Dendritic cell treated with granulocyte-macrophage colony-stimulating factor and Interleukin-4, amounts not matched to agents 40 ng/mL and 50 ng/mL, for 4 days (primary cell): ENCODE measurements around the gene MPIG6B.

Experiments
- H3K27ac Mint-ChIP-seq: one replicate; pipeline ENCODE4 v1.8.0; 2022; ENCODE audit warnings: mild to moderate bottlenecking, mixed read lengths
- H3K27me3 Mint-ChIP-seq: one replicate; pipeline ENCODE4 v1.8.0; 2022; ENCODE audit warnings: mild to moderate bottlenecking, mixed read lengths
- H3K36me3 Mint-ChIP-seq: one replicate; pipeline ENCODE4 v1.8.0; 2022; ENCODE audit warnings: low read depth, mixed read lengths
- H3K4me1 Mint-ChIP-seq: one replicate; pipeline ENCODE4 v1.8.0; 2022; ENCODE audit warnings: low read depth, mixed read lengths
- H3K4me3 Mint-ChIP-seq: one replicate; pipeline ENCODE4 v1.8.0; 2022; ENCODE audit warnings: mild to moderate bottlenecking, moderate library complexity, mixed read lengths
- H3K9me3 Mint-ChIP-seq: one replicate; pipeline ENCODE4 v1.8.0; 2022; ENCODE audit warnings: mixed read lengths
- intact Hi-C: fragments of 100-400 bp; cut with micrococcal nuclease; formaldehyde crosslinking; loops from one replicate; pipeline ENCODE4 v1.15.0; 2022

The MPIG6B gene

GRCh38 chr6:31744422-31744821 is 21.2 kb downstream of the MPIG6B start:
- intact Hi-C loops: no loop called here
- Mint-ChIP-seq H3K9me3 (no peaks in the 10 kb centered on the region), H3K4me3 (no peak overlapping the region), H3K4me1 (peaks cover 37% of the 10 kb centered on the region), H3K27ac (peak overlapping the region; percentile 31), H3K36me3 (peaks cover 60% of the 10 kb centered on the region), H3K27me3 (no peaks in the 10 kb centered on the region)

GRCh38 chr6:31749301-31750036 is 26.3 kb downstream of the MPIG6B start:
- no peak overlapping the region for H3K27ac Mint-ChIP-seq
- peaks cover 28% of the 10 kb centered on the region for H3K36me3 Mint-ChIP-seq
- no peaks in the 10 kb centered on the region for H3K9me3 Mint-ChIP-seq
- intact Hi-C loops: no loop called here
- no peak overlapping the region for H3K4me3 Mint-ChIP-seq
- peaks cover 6% of the 10 kb centered on the region for H3K4me1 Mint-ChIP-seq
- no peaks in the 10 kb centered on the region for H3K27me3 Mint-ChIP-seq

GRCh38 chr6:31750411-31751022 is 27.3 kb downstream of the MPIG6B start:
- Mint-ChIP-seq H3K4me1 (peaks cover 5% of the 10 kb centered on the region), H3K27me3 (no peaks in the 10 kb centered on the region), H3K9me3 (no peaks in the 10 kb centered on the region), H3K36me3 (peaks cover 22% of the 10 kb centered on the region), H3K4me3 (no peak overlapping the region), H3K27ac (no peak overlapping the region)
- intact Hi-C loops: no loop called here

DNA sequence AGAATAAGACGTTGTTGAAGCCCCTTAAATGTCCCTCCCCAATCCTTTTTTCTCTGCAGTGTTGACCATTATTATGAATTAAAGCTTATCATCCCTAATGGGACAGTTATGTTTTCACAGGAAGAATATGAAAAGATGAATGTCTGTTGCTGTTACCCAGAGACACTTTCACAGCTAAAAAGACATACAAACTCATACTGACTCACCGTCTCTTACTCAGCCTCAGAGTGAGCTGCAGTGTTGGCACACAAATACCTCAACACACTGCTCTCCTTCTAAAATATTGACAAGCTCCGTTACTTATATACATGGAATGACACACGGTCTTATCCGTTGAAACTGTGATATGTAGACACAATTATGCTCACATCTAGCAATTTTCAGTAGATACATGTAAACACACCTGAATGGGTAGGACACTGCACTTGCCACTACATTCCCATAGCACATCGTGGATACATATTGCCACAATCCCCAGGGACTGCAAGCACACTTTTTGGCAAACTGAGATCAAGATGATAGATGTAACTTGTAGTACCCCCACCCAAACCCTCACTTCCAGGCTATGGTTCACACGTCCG is 29.7 kb downstream of the MPIG6B start:
- H3K4me1 Mint-ChIP-seq: no peaks in the 10 kb centered on the region
- no peak overlapping the region for H3K4me3 Mint-ChIP-seq
- H3K27ac Mint-ChIP-seq: no peak overlapping the region
- no peaks in the 10 kb centered on the region for H3K9me3 Mint-ChIP-seq
- intact Hi-C loops: no loop called here
- peaks cover under 1% of the 10 kb centered on the region for H3K36me3 Mint-ChIP-seq
- H3K27me3 Mint-ChIP-seq: no peaks in the 10 kb centered on the region

DNA sequence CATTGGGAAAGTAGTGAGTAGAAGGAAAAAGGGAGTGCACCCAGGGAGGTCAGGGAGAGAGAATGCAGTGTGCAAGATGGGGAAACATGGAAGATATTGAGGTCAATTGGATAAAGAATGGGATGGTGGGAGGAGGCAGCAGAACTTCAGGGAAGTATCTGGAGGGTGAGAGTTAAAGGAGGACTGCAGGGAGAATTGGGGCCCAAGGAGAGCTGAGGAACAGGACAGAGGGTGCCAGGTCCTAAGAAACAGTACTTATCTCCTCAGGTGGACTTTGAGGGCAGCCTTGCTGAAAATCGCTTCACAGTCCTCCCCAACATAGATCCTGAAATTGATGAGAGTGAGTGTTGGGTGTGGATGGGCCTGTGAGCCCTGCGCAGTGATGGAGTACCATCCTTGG is 35.1 kb downstream of the MPIG6B start:
- Mint-ChIP-seq H3K36me3 (peaks cover 46% of the 10 kb centered on the region), H3K27me3 (no peaks in the 10 kb centered on the region), H3K9me3 (no peaks in the 10 kb centered on the region), H3K4me3 (no peak overlapping the region), H3K4me1 (peaks cover under 1% of the 10 kb centered on the region), H3K27ac (no peak overlapping the region)
- intact Hi-C loops: no loop called here

GRCh38 chr6:31760790-31761189 is 37.6 kb downstream of the MPIG6B start:
- H3K27me3 Mint-ChIP-seq: peaks cover under 1% of the 10 kb centered on the region

GRCh38 chr6:31761343-31761742 is 38.2 kb downstream of the MPIG6B start:
- H3K9me3 Mint-ChIP-seq: no peaks in the 10 kb centered on the region
- intact Hi-C loops: no loop called here
- H3K36me3 Mint-ChIP-seq: peaks cover 52% of the 10 kb centered on the region
- H3K4me3 Mint-ChIP-seq: no peak overlapping the region
- peaks cover 3% of the 10 kb centered on the region for H3K27me3 Mint-ChIP-seq
- H3K27ac Mint-ChIP-seq: no peak overlapping the region
- H3K4me1 Mint-ChIP-seq: peaks cover 10% of the 10 kb centered on the region

More at GRCh38 chr6:31760790-31761189, 37.6 kb downstream of the MPIG6B start:
- intact Hi-C loops: no loop called here
- H3K9me3 Mint-ChIP-seq: no peaks in the 10 kb centered on the region
- peaks cover 52% of the 10 kb centered on the region for H3K36me3 Mint-ChIP-seq
- H3K4me1 Mint-ChIP-seq: peaks cover 10% of the 10 kb centered on the region
- no peak overlapping the region for H3K4me3 Mint-ChIP-seq
- H3K27ac Mint-ChIP-seq: no peak overlapping the region

DNA sequence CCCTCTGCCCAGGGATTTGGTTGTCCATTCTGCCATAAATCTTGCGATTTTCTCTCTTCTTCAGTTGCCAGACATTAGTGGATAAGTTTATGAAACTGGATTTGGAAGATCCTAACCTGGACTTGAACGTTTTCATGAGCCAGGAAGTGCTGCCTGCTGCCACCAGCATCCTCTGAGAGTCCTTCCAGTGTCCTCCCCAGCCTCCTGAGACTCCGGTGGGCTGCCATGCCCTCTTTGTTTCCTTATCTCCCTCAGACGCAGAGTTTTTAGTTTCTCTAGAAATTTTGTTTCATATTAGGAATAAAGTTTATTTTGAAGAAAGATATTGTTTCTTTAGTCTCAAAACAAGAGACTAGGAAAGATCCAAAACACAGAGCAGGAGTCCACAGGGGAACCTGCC is 39.2 kb downstream of the MPIG6B start, which contains the start of gene SAPCD1:
TSS of gene SAPCD1 (plus strand) at position 301 of the 400 bp plus-strand sequence. CDS start 399 bp downstream, outside the sequence.
- peaks cover 14% of the 10 kb centered on the region for H3K4me1 Mint-ChIP-seq
- intact Hi-C loops: no loop called here

DNA sequence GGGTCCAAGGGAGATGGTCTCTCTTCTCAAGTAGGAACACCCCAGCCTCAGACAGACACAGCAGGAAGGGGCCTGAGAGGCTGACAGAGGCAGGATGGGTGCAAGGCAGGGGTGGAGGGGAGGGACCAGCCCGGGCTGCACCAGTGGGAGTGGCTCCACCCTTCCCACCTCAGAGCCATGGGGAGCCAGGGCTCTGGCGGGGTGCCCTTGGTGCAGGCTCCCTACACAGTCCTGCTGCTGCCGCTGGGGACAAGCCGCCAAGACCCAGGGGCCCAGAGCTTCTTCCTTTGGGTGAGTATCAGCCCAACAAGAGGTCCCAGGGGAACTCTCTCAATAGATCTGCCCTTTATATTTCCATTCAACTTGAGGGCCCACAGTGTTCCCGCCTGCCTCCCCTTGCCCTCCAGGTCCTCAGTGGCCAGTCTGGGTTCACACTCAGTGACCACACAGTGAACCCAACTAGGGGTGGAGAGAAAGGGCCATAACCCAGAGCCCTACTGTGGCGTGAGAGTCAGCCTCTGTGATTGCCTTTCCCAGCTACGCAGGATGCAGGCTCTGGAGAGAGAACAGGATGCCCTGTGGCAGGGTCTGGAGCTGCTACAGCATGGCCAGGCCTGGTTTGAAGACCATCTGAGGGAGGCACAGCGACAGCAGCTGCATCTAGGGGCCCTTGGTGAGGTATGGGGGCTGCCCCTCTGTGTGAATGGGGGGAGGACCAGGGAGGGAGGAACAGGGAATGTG is 39.9 kb downstream of the MPIG6B start:
- Mint-ChIP-seq H3K27ac (no peak overlapping the region), H3K36me3 (peaks cover 49% of the 10 kb centered on the region), H3K4me3 (no peak overlapping the region), H3K4me1 (peaks cover 21% of the 10 kb centered on the region), H3K9me3 (no peaks in the 10 kb centered on the region), H3K27me3 (peaks cover 3% of the 10 kb centered on the region)
- intact Hi-C loops: no loop called here

More for the DNA sequence above, 39.2 kb downstream of the MPIG6B start, which contains the start of gene SAPCD1:
- peaks cover 3% of the 10 kb centered on the region for H3K27me3 Mint-ChIP-seq
- H3K27ac Mint-ChIP-seq: no peak within 1 kb of the TSS
- H3K9me3 Mint-ChIP-seq: no peaks in the 10 kb centered on the region
- H3K4me3 Mint-ChIP-seq: no peak within 1 kb of the TSS
- peaks cover 52% of the 10 kb centered on the region for H3K36me3 Mint-ChIP-seq

- intact Hi-C loops: no loop called here
- Mint-ChIP-seq H3K4me1 (peaks cover 26% of the 10 kb centered on the region), H3K27ac (no peak overlapping the region), H3K27me3 (peaks cover 3% of the 10 kb centered on the region), H3K4me3 (no peak overlapping the region), H3K36me3 (peaks cover 46% of the 10 kb centered on the region), H3K9me3 (no peaks in the 10 kb centered on the region)
Measured at GRCh38 chr6:31763619-31763940, 40.4 kb downstream of the MPIG6B start.

DNA sequence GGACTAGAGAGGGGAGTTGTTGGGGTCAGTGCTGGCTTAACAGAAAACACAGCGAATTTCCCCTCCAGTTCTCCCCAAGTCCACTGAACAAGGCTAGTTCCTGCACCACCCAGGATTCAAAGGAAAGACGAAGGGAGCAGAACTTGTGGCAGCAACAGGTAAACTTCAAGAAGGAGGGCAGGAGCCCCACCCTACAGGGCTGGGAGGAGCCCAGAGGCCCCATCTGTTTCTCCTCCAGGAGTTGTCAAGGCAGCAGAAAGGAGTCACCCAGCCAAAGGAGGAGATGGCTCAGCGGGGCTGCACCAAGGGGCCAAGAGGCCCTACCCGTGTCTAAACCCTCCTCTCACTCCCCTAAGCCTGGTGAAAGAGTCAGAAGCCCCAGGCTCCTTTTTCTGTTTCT is 41.0 kb downstream of the MPIG6B start:
- Mint-ChIP-seq H3K9me3 (no peaks in the 10 kb centered on the region), H3K36me3 (peaks cover 41% of the 10 kb centered on the region), H3K4me3 (no peak overlapping the region), H3K27me3 (peaks cover 3% of the 10 kb centered on the region), H3K4me1 (peaks cover 32% of the 10 kb centered on the region), H3K27ac (no peak overlapping the region)
- intact Hi-C loops: no loop called here

DNA sequence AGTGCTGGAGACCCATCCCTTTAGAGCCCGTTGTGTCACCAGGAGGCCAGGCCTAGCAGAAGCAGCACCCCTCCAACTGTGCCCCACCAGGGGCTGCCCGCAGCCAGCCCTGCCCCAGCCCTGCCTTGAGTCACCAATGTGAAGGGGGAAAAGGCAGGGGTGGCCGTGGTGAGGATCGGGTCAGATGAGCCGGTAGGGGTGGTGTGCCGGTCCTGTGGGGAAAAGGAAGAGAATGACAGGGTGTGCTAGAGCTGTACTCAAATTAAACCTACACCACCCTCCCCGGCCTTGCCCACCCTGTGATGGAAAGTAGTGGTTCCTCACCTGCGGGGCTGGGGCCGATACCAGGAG is 42.4 kb downstream of the MPIG6B start:
- H3K27me3 Mint-ChIP-seq: peaks cover 3% of the 10 kb centered on the region
- H3K4me3 Mint-ChIP-seq: no peak overlapping the region
- intact Hi-C loops: no loop called here
- H3K27ac Mint-ChIP-seq: peak overlapping the region; percentile 33
- H3K4me1 Mint-ChIP-seq: peaks cover 42% of the 10 kb centered on the region
- no peaks in the 10 kb centered on the region for H3K9me3 Mint-ChIP-seq
- peaks cover 28% of the 10 kb centered on the region for H3K36me3 Mint-ChIP-seq

GRCh38 chr6:31765910-31766794 is 43.0 kb downstream of the MPIG6B start:
- H3K27me3 Mint-ChIP-seq: peaks cover 3% of the 10 kb centered on the region
- peaks cover 42% of the 10 kb centered on the region for H3K4me1 Mint-ChIP-seq
- H3K4me3 Mint-ChIP-seq: no peak overlapping the region
- peak overlapping the region; percentile 33 for H3K27ac Mint-ChIP-seq
- H3K9me3 Mint-ChIP-seq: no peaks in the 10 kb centered on the region
- H3K36me3 Mint-ChIP-seq: peaks cover 21% of the 10 kb centered on the region
- intact Hi-C loops: no loop called here
